HepG2 (cell line): ENCODE measurements around the gene HELZ2. TPM values are rescaled to one million over a fixed set of nuclear protein-coding genes. Genes with fewer than 3 reads are reported as not detected.

ENCODE experiments used
- CBFB ChIP-seq: sonication (generic); formaldehyde crosslinking; IDR thresholded peaks from 2 replicates; pipeline ENCODE4 v1.4.0; 2020; ENCODE audit warnings: missing genetic modification reagents
- HIC2 ChIP-seq: sonication (generic); formaldehyde crosslinking; IDR thresholded peaks from 2 replicates; pipeline ENCODE4 v1.9.0; 2022; ENCODE audit warnings: low read depth, missing genetic modification reagents
- IKZF5 ChIP-seq: IDR thresholded peaks from 2 replicates; pipeline ENCODE4 v1.6.1; 2018; ENCODE audit warnings: missing genetic modification reagents, mild to moderate bottlenecking, missing compliant biosample characterization
- JARID2 ChIP-seq: sonication (generic); formaldehyde crosslinking; IDR thresholded peaks from 2 replicates; pipeline ENCODE4 v1.8.1; 2023; ENCODE audit warnings: missing genetic modification reagents, inconsistent platforms; ENCODE audit not compliant: insufficient replicate concordance
- MAFF ChIP-seq: IDR thresholded peaks from 2 replicates; pipeline ENCODE4 v1.6.1; 2011; ENCODE audit warnings: low read depth, low read length, improper control_type of control experiment
- MTF1 ChIP-seq: sonication (generic); formaldehyde crosslinking; IDR thresholded peaks from 2 replicates; pipeline ENCODE4 v1.5.0; 2020; ENCODE audit warnings: missing genetic modification reagents
- MXI1 ChIP-seq: IDR thresholded peaks from 3 replicates; pipeline ENCODE4 v1.6.1; 2012; ENCODE audit warnings: low read depth, low read length, inconsistent platforms, borderline replicate concordance
- NFAT5 ChIP-seq: sonication (generic); formaldehyde crosslinking; IDR thresholded peaks from 2 replicates; pipeline ENCODE4 v1.4.0; 2020; ENCODE audit warnings: missing genetic modification reagents
- SKI ChIP-seq: fragments of 450-650 bp; IDR thresholded peaks from one replicate; pipeline ENCODE4 v1.6.1; 2018; ENCODE audit warnings: mild to moderate bottlenecking; ENCODE audit not compliant: partially characterized antibody
- SMAD3 ChIP-seq: sonication (generic); formaldehyde crosslinking; IDR thresholded peaks from 2 replicates; pipeline ENCODE4 v1.4.0; 2020; ENCODE audit warnings: missing genetic modification reagents
- WIZ ChIP-seq: sonication (generic); formaldehyde crosslinking; IDR thresholded peaks from 2 replicates; pipeline ENCODE4 v1.5.1; 2020; ENCODE audit warnings: mild to moderate bottlenecking, missing genetic modification reagents
- ZBTB2 ChIP-seq: sonication (generic); formaldehyde crosslinking; IDR thresholded peaks from 2 replicates; pipeline ENCODE4 v1.8.0; 2022; ENCODE audit warnings: low read depth, missing genetic modification reagents
- ZNF207 ChIP-seq: fragments of 450-650 bp; IDR thresholded peaks from 2 replicates; pipeline ENCODE4 v1.6.1; 2016; ENCODE audit warnings: antibody characterized with exemption, borderline replicate concordance
- ZNF484 ChIP-seq: sonication (generic); formaldehyde crosslinking; IDR thresholded peaks from 2 replicates; pipeline ENCODE4 v1.5.1; 2020; ENCODE audit warnings: mild to moderate bottlenecking, low read depth, missing genetic modification reagents, borderline replicate concordance
- ZNF513 ChIP-seq: sonication (generic); formaldehyde crosslinking; conservative IDR thresholded peaks from 2 replicates; pipeline ENCODE4 v1.5.0; 2020; ENCODE audit warnings: missing genetic modification reagents
- ZNF691 ChIP-seq: sonication (generic); formaldehyde crosslinking; IDR thresholded peaks from 2 replicates; pipeline ENCODE4 v1.4.0; 2020; ENCODE audit warnings: missing genetic modification reagents, low read depth, mild to moderate bottlenecking, borderline replicate concordance
- polyA plus RNA-seq, 8 experiments: library from polyadenylated mRNA; depleted of rRNA in 3 of 8; stranded (reverse) in 7 of 8; unstranded in 1 of 8; fragments of >200 nt; fragmentation: Illumina TruSeq in 4 of 8; extraction: Trizol in 4 of 8; gene quantifications; 2 replicates each; pipeline versions ENCODE4 v1.2.1 to v1.2.3, GENCODE V29; 2011 to 2016; ENCODE audit warnings: low read depth in 4 of 8, missing spikeins in 1 of 8, mixed read lengths in 1 of 8; ENCODE audit not compliant: insufficient read depth in 1 of 8
- total RNA-seq, 5 experiments: library from RNA; depleted of rRNA; stranded (reverse); fragments of >200 nt; fragmentation: Illumina TruSeq; extraction: Trizol; gene quantifications; 2 replicates each; pipeline ENCODE4 v1.2.3, GENCODE V29; 2016; ENCODE audit warnings: low read depth in 1 of 5

The HELZ2 gene
- total and polyA plus RNA-seq, 2 of the 13 experiments (the other 11 are each of a cell fraction or from before 2014, with no cell fraction given): 9.6 to 10.1 TPM

- TF ChIP-seq HIC2 (CRISPR knock-in tag): peak; percentile 97
- TF ChIP-seq ZNF484 (CRISPR knock-in tag): no peak
- no peak for TF ChIP-seq MAFF
- peak; percentile 47; the same call in 1 of the 2 replicates for TF ChIP-seq ZNF513 (CRISPR knock-in tag)
- no peak for TF ChIP-seq ZNF207
- peak; percentile 87; the same call in 1 of the 2 replicates for TF ChIP-seq NFAT5 (CRISPR knock-in tag)
- peak; percentile 68; the same call in 1 of the 3 replicates for TF ChIP-seq MXI1
- TF ChIP-seq SKI: peak; percentile 38
- peak; percentile 94; the same call in 1 of the 2 replicates for TF ChIP-seq SMAD3
- no peak for TF ChIP-seq ZBTB2 (CRISPR knock-in tag)
- TF ChIP-seq IKZF5: peak; percentile 85
- 0 out of 2 replicates have a peak, but pooled peaks have one; percentile 40 for TF ChIP-seq ZNF691
- peak; percentile 96 for TF ChIP-seq JARID2
- TF ChIP-seq MTF1: no peak
- TF ChIP-seq WIZ (CRISPR knock-in tag): peak; percentile 80; the same call in 1 of the 2 replicates
- peak; percentile 89 for TF ChIP-seq CBFB (CRISPR knock-in tag)
These were observed 36.4 kb downstream of the HELZ2 start (continued) for GRCh38 chr20:63537525-63538203.
